ENCODE data around the gene SLC28A1.

- TF ChIP-seq POLR2A (IDR thresholded peaks at IDR 0.05) (no peak), CTCF (IDR thresholded peaks at IDR 0.05) (no peak)
These were observed 86.4 kb downstream of the SLC28A1 start for GRCh38 chr15:84970843-84971242.

Measured in ovary (tissue), 3 donors.